AG20443 (cell line): ENCODE results near the gene RRBP1.

Source experiments
- DNase-seq: peaks from one replicate; pipeline ENCODE4 v3.0.0; 2012; ENCODE audit warnings: low spot score, mixed read lengths

Gene RRBP1

DNA sequence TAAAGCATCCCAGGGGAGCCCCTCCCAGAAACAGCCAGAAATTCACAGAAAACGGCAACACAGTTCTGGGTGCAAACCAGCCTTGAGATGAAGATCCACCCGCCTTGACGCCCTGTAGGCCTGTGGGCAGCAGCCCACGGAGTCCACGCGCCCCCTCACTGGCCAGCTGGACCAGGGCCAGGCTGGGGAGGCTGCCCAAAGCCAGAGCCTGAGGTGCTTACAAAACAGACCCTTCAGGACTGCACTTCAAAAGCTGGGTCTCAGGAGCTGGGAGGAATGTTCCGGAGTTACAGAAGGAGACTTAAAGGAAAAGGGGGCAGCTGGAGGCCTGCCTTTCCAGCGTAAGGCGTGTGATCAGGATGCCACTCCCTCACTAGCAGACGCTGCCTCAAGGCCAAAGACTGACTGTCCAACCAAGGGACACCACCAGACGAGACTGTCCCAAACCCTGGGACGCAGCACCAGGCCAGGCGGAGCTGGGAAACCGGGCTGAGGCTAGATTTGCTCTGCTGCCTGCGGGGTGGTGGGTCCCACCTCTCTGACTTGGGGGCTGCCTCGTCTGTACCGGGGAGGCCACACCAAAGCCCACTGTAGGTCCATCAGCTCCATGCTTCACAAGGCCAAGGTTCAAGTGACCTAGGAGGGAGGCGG lies 48.1 kb downstream of the RRBP1 start:
- no peak for DNase-seq

- DNase-seq = no peak
These were observed 48.7 kb downstream of the RRBP1 start for GRCh38 chr20:17633221-17633849.

GRCh38 chr20:17631576-17632319 lies 50.3 kb downstream of the RRBP1 start:
- no peak for DNase-seq

- no peak for DNase-seq
These were observed 51.2 kb downstream of the RRBP1 start for GRCh38 chr20:17630806-17631195.

DNA sequence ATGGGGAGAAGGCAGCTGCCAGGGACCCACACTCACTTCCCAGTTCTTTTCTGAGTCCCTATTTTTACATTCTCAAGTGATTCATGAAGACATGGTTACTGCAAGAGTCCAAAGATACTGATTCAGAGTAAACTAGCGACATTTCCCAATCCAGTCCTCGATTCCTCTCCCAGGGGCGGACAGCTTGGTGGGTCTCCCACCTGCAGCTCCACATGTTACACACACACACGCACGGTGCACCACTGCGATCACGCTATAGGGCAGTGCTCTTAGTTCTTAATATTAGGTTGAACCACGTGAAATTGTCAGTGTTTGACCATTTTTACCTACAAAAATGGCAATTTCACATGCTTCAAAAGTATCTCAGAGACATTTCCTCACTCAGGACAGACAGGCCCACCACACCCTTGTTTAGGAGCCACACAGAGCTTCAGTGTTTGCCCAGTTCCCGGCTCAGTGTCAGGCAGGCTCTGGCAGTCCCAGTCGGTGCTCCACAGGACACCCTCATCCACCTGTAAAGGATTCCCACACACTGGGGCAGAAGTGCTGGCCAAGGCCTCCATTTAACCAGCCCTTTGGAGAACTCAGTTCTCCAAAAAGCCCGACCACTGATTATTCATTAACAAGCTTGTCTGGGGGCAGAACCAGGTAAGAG lies 51.8 kb downstream of the RRBP1 start:
- DNase-seq = no peak

DNA sequence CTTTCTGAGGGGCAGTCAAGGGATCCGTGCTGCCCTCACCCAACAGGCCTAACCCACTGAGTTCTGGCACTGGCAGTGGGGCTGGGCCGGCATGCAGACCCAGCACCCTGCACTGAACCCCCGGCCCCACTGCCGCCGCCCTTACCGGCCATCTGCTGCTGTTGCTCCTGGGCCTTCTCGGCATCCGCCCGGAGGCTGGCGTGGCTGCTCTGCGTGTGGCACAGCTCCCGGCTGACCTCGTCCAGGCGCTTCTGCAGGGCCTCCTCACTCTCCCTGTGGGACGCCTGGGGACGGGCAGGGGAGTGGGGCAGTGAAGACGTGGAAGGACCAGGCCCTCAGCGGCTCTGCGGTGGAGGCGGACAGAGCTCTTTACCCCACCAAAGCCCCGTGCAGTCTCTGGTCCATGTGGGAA lies 52.4 kb downstream of the RRBP1 start:
- no peak for DNase-seq

DNA sequence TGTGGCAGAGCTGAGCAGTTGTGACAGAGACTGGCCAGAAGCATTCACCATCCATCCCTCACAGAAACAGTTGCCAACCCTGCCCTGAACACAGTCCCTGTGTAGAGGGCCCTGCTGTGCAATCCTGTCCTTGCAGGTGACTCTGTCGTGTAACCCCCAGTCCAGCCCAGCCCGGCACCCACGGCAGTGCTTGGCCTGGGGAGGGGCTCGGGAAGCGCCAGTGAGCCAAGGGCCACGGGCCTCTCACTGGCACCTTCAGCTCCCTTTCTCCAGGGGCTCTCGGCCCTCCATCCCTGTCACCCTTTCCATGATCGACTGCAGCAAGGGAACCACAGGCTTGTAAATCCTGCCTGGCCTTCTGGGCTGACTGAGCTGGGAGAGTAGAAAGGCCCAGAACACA lies 53.0 kb downstream of the RRBP1 start:
- no peak for DNase-seq

- no peak for DNase-seq
These were observed 53.8 kb downstream of the RRBP1 start for GRCh38 chr20:17628101-17628841.

GRCh38 chr20:17627101-17627955 lies 54.7 kb downstream of the RRBP1 start:
- no peak for DNase-seq

GRCh38 chr20:17626217-17627007 lies 55.6 kb downstream of the RRBP1 start:
- DNase-seq = no peak

- no peak for DNase-seq
These were observed 56.6 kb downstream of the RRBP1 start for GRCh38 chr20:17625246-17626051.

GRCh38 chr20:17624551-17625245 lies 57.3 kb downstream of the RRBP1 start:
- DNase-seq = no peak

DNA sequence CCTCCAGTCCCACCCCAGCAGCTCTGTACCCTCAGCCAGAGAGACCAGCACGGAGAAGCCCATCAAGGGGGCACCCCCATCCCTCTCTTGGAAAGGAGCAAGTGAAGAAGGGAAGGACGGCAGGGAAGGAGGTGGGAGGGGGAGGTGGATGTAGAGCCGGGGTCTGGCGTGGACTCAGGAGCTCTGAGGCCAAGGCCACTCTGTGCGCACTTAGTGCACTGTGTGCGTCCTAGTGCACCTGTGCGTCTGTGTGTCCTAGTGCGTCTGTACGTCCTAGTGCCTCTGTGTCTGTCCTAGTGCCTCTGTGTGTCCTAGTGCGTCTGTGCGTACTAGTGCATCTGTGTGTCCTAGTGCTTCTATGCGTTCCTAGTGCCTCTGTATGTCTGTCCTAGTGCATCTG lies 58.0 kb downstream of the RRBP1 start:
- DNase-seq = no peak

DNA sequence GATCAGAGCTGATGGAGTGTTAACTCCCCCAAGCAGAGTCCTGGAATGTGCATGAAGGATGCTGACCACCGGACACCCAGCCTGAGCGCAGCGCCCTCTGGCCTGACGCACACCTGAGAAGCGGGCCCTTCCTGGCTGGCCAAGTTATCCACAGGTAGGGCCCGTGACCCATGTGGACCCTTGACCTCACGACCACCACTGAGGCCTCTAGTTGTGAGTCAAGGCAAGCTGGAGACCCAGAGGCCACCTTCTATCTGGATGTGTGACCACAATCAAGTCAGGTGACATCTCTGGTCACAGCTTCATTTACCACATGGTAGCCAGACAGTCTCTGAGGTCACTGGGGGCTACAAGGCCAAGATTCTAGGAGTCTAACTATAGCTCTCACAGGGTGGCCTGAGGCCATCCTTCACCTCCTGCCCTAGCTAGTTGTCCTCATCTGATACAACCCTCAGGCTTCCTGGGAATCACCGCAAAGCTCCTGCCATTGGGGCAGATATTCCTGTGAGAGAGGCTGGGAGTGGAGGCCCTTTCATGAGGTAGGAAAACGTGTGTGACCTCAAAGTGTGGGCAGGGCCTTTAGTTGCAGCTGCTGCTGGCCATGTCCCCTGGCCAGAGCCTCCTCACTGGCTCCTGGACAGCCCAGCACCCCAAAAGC lies 59.1 kb downstream of the RRBP1 start:
- DNase-seq = no peak

- DNase-seq = no peak
These were observed 59.8 kb downstream of the RRBP1 start for GRCh38 chr20:17622086-17622850.

DNA sequence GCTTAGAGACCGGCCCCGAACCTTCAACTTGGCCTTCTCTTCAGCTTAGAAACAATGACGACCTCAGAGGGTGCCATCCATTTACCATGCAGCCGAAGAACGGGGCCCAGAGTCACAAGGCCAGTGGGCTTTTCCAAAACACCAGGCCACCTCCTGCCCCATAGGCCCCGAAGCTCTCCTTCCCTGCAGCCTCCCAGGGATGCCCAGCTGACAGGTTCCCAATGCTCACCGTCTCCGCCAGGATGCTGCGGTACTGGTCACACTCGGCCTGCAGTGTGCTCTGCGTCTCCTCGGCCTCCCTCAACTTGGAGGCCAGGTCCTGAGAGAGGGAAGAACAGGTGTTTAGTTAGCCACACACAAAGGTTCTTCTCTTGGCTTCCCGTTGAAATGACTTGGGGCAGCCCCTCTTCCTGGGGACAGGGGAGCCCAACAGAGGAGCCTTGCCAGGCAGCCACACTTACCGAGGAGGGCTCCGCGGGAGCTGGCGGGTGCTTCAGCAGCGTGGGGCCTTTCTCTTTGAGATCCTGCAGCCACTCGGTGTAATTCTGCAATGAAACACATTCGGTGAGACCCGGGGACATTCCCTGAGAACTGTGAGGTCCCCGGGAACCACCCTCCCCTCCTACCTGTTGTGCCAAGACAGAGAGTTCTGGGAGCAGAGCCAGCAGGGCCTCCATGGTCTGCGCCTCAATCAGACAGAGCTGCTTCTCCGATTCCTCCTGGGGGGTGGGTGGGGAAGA lies 60.6 kb downstream of the RRBP1 start:
- no peak for DNase-seq
